Cardiac atrium fibroblast (primary cell): ENCODE measurements around the gene ZKSCAN4. TPM values are rescaled to one million over a fixed set of nuclear protein-coding genes. Genes with fewer than 3 reads are reported as not detected.

Source experiments
- total RNA-seq: library from RNA; depleted of rRNA; stranded (reverse); fragments of >200 nt; gene quantifications from 2 replicates; pipeline ENCODE4 v1.2.3, GENCODE V29; 2015

Gene ZKSCAN4
- 2.5 and 2.6 TPM in 2 replicates for total RNA-seq

DNA sequence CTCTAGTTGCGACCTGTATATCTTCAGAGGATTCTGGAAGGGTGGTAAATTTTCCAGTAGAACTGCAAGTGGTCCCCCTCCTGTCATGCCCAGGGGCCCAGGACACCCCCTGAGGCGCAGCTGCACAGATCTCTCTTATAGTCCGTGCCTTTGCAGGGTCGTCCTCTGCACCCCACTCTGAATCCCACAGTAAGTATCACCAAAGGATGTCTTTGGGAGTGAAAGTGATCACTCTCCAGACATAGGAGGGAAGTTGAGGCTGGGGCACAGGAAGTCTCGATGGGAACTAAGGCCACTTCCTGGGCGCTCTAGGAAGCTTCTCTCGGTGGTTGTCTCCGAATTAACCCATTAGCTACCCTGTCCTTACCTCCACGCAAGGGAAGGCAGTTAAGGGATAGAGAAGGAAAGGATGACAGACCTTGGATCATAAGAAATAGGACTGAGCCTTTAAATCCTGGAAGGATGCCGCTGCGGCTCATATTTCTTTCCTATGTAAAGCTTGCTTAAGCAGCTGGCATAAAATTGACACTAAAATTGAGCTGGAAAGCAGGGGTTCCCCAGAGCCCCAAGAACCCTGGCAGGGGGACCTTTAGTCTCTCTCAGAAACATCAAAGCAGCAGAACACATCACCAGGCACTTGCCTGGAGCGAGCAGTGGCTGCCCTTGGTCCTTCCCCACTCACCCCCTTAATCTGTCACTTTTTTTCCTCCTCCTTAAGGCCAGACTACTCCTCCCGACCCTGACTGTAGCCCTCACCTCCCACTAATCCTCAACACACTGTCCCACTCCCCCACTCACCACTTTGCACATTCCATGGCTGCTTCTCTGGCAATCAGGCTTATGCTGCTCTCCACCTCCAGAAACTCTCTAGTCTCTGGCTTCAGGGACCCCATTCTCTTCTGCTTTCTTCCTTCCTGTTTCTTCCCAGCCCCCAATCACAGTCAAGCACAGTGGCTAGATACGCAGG lies at the start of gene ZKSCAN4:
Gene ZKSCAN4 (minus strand): TSS at position 261 of the 967 bp plus-strand sequence. CDS start 289 bp downstream, outside the sequence.

DNA sequence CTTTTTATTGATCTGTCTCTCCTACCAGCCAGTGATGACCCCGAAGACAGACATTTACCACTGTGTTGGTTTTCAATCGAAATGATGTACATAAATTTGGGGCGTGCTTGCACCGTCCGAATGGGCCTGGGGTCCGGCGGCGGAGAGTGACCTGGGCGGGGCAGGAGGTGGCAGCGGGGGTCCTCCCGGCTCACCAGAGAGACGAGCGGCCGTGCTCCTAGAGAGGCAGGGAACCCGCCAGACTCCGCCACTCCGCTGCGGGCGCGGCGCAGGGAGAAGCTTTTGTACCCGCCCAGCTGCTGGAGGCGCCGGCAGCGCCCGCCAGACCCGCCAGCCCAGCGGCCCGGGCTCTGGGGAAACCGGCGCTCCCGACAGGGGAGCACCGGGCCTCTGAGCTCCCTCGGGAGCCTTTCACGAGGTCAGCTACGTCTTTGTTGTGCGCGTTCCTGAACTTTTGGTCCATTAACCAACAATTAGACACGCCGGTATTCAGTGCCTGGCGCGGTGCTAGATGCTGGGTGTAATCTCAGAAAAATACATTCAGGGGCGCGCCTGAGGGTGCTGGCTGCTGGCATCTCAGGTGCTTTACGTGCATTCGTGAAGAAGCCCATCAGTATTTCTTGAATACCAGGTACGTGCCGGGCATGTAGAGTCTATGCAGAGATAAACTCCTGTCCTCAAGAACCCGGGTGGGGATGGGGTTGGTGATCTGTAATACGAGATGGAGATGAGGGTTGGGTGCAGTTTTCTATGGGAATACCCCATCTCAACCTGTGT lies 29.4 kb upstream of the ZKSCAN4 start, which contains the start of gene PGBD1:
Gene PGBD1 (plus strand): TSS at position 285 of the 777 bp plus-strand sequence. CDS start 2,242 bp downstream, outside the sequence.

DNA sequence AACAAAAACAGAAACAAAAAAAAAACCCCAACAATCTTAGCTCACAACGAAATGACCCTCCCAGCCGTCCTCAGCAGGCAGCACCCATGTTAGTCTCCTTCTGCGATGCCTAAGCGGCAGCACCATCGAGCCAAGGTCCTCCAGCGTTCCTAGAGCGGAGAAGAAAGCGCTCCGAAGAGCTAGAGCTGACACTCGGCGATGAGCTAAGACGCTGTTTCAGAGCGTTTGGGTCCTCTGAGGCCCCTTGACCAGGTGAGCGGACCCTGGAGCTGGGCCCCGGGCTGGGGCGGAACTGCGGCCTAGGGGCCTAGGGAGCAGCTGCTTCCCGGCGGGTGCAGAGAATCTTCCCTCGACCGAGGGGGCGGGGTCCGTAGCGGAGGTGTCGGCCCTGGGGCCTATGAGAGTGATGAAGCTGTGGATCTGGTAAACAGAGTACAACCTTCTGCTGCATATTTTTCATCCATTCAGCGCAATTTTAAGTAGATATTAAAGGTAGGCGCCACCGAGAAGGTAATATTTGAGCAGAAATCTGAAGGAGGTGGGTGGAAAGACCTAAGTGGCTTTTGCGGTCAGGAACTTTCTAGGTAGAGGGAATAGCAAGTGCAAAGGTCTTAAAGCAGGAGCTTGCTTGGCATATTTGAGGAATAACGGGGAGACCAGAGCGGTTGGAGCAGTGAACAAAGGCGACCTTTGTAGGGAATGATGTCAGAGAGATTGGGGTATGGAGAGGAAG lies 15.1 kb upstream of the ZKSCAN4 start, which contains the start of gene ZSCAN26:
Gene ZSCAN26 (plus strand): TSS at position 182 of the 733 bp plus-strand sequence. CDS start 4,777 bp downstream, outside the sequence.

DNA sequence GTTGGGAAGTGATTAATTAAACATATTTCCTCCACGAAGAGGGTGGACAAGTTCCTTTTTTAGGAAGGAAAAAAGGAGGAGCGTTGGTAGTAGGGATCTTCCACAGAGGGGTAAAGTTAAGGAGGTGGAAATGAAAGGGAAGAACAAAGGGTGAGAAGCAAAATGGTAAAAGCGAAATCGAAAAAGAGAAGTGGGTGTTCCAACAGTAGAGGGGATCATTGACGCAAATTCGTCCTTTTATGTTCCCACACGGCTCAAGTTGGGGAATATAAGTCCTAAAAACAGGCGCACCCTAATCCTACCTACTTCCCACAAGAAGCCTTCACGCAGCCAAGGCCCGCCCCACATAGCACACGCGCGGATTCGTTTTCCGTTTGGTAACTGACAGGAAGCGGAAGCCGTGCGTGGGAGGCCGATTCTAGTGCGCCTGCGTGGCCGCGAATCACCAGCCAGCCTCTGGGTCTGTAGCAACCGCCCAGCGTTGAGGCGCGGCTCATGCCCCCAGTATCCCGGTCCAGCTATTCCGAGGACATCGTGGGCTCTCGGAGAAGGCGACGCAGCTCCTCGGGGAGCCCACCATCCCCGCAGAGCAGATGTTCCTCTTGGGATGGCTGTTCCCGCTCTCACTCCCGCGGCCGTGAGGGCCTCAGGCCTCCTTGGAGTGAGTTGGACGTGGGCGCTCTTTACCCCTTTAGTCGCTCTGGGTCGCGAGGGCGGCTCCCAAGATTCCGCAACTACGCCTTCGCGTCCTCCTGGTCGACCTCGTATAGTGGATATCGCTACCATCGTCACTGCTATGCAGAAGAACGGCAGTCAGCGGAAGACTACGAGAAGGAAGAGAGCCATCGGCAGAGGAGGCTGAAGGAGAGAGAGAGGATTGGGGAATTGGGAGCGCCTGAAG lies 7.1 kb upstream of the ZKSCAN4 start, which contains the start of gene NKAPL:
Gene NKAPL (plus strand): TSS at position 421 of the 901 bp plus-strand sequence. CDS start 75 bp downstream, at position 496.

DNA sequence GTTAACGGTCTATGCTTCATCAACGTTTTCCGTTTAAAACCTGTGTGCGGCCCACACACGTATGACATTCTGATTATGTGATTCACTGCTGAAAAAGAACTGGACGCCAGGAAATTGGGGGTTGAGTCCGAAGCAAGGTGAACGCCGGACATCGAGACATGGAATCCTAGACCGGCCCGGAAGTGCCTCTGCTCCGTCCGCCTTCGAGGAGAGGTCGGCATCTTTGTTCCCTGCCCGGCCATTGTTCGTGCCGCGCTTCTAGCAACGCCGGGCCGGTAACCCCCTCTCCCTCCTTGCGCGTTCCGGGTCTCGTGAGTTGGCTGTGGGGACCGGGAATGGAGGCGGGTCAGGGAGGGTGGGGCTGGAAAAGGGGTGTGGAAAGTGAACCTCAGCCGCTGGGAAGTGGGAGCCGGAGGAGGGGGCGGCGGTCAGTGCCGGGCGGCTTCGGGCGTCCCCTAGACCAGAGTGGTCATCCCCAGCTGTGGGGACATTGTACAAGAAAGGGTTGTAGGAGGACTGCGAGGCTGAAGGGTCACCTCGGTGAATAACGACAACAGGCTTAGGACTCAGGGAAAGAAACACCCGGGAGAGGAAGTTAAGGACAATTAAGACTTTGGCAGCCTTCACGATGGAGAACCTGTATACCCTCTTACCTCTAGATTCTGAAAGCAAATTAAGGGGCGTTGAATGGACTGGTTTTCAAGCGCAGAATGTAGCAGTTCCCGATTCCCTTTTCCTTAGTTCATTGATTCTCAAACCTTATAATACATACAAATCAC lies 26.8 kb downstream of the ZKSCAN4 start, which contains the start of gene ZSCAN9:
Gene ZSCAN9 (plus strand): TSS at position 220 of the 779 bp plus-strand sequence. CDS start 1,810 bp downstream, outside the sequence.

Other genes with a start within 250 kb of the ZKSCAN4 start
- gene ZNF165, start 171.7 kb downstream of the ZKSCAN4 start, total RNA-seq, result 0.16 and 0.36 TPM in 2 replicates
- gene ZSCAN16, start 127.7 kb downstream of the ZKSCAN4 start, total RNA-seq, result 3.4 TPM in 1 of 2 replicates, not detected in the other
- gene ZKSCAN8, start 110.4 kb downstream of the ZKSCAN4 start, total RNA-seq, result 7.2 and 10.4 TPM in 2 replicates
- gene ZSCAN9, start 27.0 kb downstream of the ZKSCAN4 start, total RNA-seq, result 1.8 and 3.7 TPM in 2 replicates
- 0.36 and 2.3 TPM in 2 replicates for gene NKAPL, start 7.0 kb upstream of the ZKSCAN4 start, total RNA-seq
- 11.8 and 15.9 TPM in 2 replicates for gene ZSCAN26, start 14.9 kb upstream of the ZKSCAN4 start, total RNA-seq
- gene PGBD1, start 29.3 kb upstream of the ZKSCAN4 start, total RNA-seq, result 1.3 and 2.4 TPM in 2 replicates
- 10.5 and 18.0 TPM in 2 replicates for gene ZSCAN31, start 83.9 kb upstream of the ZKSCAN4 start, total RNA-seq
- 1.6 and 2.2 TPM in 2 replicates for gene ZKSCAN3, start 97.7 kb upstream of the ZKSCAN4 start, total RNA-seq
- 1.3 and 2.0 TPM in 2 replicates for gene ZSCAN12, start 147.5 kb upstream of the ZKSCAN4 start, total RNA-seq
- 0.36 and 0.81 TPM in 2 replicates for gene ZSCAN23, start 191.2 kb upstream of the ZKSCAN4 start, total RNA-seq